HepG2 (cell line): ENCODE measurements around the gene MAP2K6. TPM values are rescaled to one million over a fixed set of nuclear protein-coding genes. Genes with fewer than 3 reads are reported as not detected.

Source experiments
- AHR ChIP-seq: IDR thresholded peaks from 2 replicates; pipeline ENCODE4 v1.6.1; 2018; ENCODE audit warnings: missing genetic modification reagents, missing compliant biosample characterization
- CHD4 ChIP-seq: fragments of 200-600 bp; sonication (generic); IDR thresholded peaks from 2 replicates; pipeline ENCODE4 v1.7.0; 2017; ENCODE audit warnings: mild to moderate bottlenecking, low read length, borderline replicate concordance
- GATAD1 ChIP-seq: IDR thresholded peaks from 2 replicates; pipeline ENCODE4 v1.6.1; 2016; ENCODE audit warnings: missing genetic modification reagents, missing compliant biosample characterization
- GTF2F1 ChIP-seq: fragments of 150-350 bp; IDR thresholded peaks from 2 replicates; pipeline ENCODE4 v1.6.1; 2014; ENCODE audit warnings: low read length
- HDAC2 ChIP-seq: sonication (generic); formaldehyde crosslinking; IDR thresholded peaks from 2 replicates; pipeline ENCODE4 v1.4.0; 2020; ENCODE audit warnings: missing genetic modification reagents
- MXI1 ChIP-seq: IDR thresholded peaks from 3 replicates; pipeline ENCODE4 v1.6.1; 2012; ENCODE audit warnings: low read depth, low read length, inconsistent platforms, borderline replicate concordance
- ONECUT2 ChIP-seq: sonication (generic); formaldehyde crosslinking; IDR thresholded peaks from 2 replicates; pipeline ENCODE4 v1.4.0; 2020; ENCODE audit warnings: missing genetic modification reagents
- RBM22 ChIP-seq: fragments of 200-400 bp; formaldehyde crosslinking; optimal IDR thresholded peaks from 2 replicates; pipeline ENCODE3; 2017; ENCODE audit warnings: mild to moderate bottlenecking, low read length, moderate library complexity
- TCF12 ChIP-seq, 2 experiments: fragments of 450-650 bp in 1 of 2; sonication (generic) in 1 of 2; formaldehyde crosslinking in 1 of 2; IDR thresholded peaks; 2 replicates each; pipeline versions ENCODE4 v1.6.1 to v1.8.0; 2017 to 2022; ENCODE audit warnings: antibody characterized with exemption in 1 of 2, mild to moderate bottlenecking in 1 of 2, missing genetic modification reagents in 1 of 2, moderate library complexity in 1 of 2
- TP53 ChIP-seq: sonication (generic); formaldehyde crosslinking; conservative IDR thresholded peaks from 2 replicates; pipeline ENCODE4 v1.4.0; 2020; ENCODE audit warnings: missing genetic modification reagents
- ZNF274 ChIP-seq: sonication (generic); formaldehyde crosslinking; IDR thresholded peaks from 2 replicates; pipeline ENCODE4 v1.5.1; 2020; ENCODE audit warnings: mild to moderate bottlenecking, missing genetic modification reagents
- ZNF326 ChIP-seq: sonication (generic); formaldehyde crosslinking; IDR thresholded peaks from 2 replicates; pipeline ENCODE4 v1.4.0; 2020; ENCODE audit warnings: missing genetic modification reagents, borderline replicate concordance
- ZNF790 ChIP-seq: sonication (generic); formaldehyde crosslinking; IDR thresholded peaks from 2 replicates; pipeline ENCODE4 v1.8.0; 2022; ENCODE audit warnings: missing genetic modification reagents, mild to moderate bottlenecking, borderline replicate concordance
- ZNF816 ChIP-seq: sonication (generic); formaldehyde crosslinking; IDR thresholded peaks from 2 replicates; pipeline ENCODE4 v1.8.0; 2022; ENCODE audit warnings: missing genetic modification reagents, mild to moderate bottlenecking, borderline replicate concordance
- polyA plus RNA-seq, 8 experiments: library from polyadenylated mRNA; depleted of rRNA in 3 of 8; stranded (reverse) in 7 of 8; unstranded in 1 of 8; fragments of >200 nt; fragmentation: Illumina TruSeq in 4 of 8; extraction: Trizol in 4 of 8; gene quantifications; 2 replicates each; pipeline versions ENCODE4 v1.2.1 to v1.2.3, GENCODE V29; 2011 to 2016; ENCODE audit warnings: low read depth in 4 of 8, missing spikeins in 1 of 8, mixed read lengths in 1 of 8; ENCODE audit not compliant: insufficient read depth in 1 of 8
- total RNA-seq, 5 experiments: library from RNA; depleted of rRNA; stranded (reverse); fragments of >200 nt; fragmentation: Illumina TruSeq; extraction: Trizol; gene quantifications; 2 replicates each; pipeline ENCODE4 v1.2.3, GENCODE V29; 2016; ENCODE audit warnings: low read depth in 1 of 5
- TF ChIP-seq, protein P1 (sequence below): sonication (generic); formaldehyde crosslinking; IDR thresholded peaks from 2 replicates; pipeline ENCODE4 v1.8.1; 2023; ENCODE audit warnings: mild to moderate bottlenecking, missing genetic modification reagents
- TF ChIP-seq, protein P2 (sequence below): sonication (generic); formaldehyde crosslinking; IDR thresholded peaks from 2 replicates; pipeline ENCODE4 v1.5.0; 2020; ENCODE audit warnings: mild to moderate bottlenecking, missing genetic modification reagents
- TF ChIP-seq, protein P3 (sequence below): sonication (generic); formaldehyde crosslinking; IDR thresholded peaks from 2 replicates; pipeline ENCODE4 v1.9.0; 2021; ENCODE audit warnings: missing genetic modification reagents, borderline replicate concordance
- TF ChIP-seq, protein P4 (sequence below): sonication (generic); formaldehyde crosslinking; conservative IDR thresholded peaks from 2 replicates; pipeline ENCODE4 v1.8.0; 2022; ENCODE audit warnings: missing genetic modification reagents
- TF ChIP-seq, protein P5 (sequence below): sonication (generic); formaldehyde crosslinking; IDR thresholded peaks from 2 replicates; pipeline ENCODE4 v1.5.0; 2020; ENCODE audit warnings: missing genetic modification reagents, mild to moderate bottlenecking, borderline replicate concordance

Gene MAP2K6
- total and polyA plus RNA-seq, 2 of the 13 experiments (the other 11 are each of a cell fraction or from before 2014, with no cell fraction given), result 5.1 to 33.6 TPM

DNA sequence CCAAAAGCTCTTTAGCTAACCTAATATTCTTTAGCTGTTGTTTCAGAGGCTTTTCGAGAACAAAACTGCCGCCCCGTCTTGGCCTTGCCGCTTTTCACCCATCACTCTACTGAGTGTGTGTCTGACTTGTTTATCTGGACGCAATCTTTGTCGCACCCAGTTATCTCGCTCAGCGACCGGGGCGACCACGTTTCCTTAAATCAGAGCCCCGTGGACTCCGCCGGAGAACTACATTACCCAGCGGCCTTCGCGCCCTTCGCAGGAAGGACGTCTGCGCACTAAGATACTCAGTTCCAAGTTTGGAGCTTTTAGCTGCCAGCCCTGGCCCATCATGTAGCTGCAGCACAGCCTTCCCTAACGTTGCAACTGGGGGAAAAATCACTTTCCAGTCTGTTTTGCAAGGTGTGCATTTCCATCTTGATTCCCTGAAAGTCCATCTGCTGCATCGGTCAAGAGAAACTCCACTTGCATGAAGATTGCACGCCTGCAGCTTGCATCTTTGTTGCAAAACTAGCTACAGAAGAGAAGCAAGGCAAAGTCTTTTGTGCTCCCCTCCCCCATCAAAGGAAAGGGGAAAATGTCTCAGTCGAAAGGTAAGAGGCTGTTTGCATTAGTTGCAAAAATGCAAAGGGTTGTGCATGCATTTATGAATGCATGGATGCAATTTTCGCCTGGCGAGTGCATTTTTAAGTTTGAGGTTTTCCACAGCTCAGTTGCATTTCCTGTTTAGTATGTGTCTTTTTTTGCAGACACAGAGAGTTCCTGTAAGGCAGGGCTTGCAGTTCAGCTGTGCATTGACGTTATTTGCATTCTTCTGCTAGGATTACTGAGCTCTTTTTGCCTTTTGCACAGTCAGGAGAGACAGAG, at the start of gene MAP2K6 (continued):
- TF ChIP-seq ZNF326 (CRISPR knock-in tag) (no peak), ZNF274 (CRISPR knock-in tag) (no peak), CHD4 (no peak), ZNF790 (CRISPR knock-in tag) (no peak), MXI1 (peak; percentile 38; the same call in 1 of the 3 replicates), HDAC2 (CRISPR knock-in tag) (peak; percentile 42; the same call in 1 of the 2 replicates), ZNF816 (CRISPR knock-in tag) (no peak), TP53 (CRISPR knock-in tag) (no peak), GATAD1 (CRISPR knock-in tag) (peak; percentile 39; the same call in 1 of the 2 replicates), RBM22 (no peak), AHR (CRISPR knock-in tag) (no peak), ONECUT2 (CRISPR knock-in tag) (no peak), TCF12 (IDR thresholded peaks at IDR 0.05) (no peak), TCF12 (CRISPR knock-in tag; IDR thresholded peaks at IDR 0.05) (no peak), GTF2F1 (no peak)
- TF ChIP-seq, protein P1, sequence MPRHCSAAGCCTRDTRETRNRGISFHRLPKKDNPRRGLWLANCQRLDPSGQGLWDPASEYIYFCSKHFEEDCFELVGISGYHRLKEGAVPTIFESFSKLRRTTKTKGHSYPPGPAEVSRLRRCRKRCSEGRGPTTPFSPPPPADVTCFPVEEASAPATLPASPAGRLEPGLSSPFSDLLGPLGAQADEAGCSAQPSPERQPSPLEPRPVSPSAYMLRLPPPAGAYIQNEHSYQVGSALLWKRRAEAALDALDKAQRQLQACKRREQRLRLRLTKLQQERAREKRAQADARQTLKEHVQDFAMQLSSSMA, result no peak; the same call in 1 of the 2 replicates
- TF ChIP-seq, protein P2, sequence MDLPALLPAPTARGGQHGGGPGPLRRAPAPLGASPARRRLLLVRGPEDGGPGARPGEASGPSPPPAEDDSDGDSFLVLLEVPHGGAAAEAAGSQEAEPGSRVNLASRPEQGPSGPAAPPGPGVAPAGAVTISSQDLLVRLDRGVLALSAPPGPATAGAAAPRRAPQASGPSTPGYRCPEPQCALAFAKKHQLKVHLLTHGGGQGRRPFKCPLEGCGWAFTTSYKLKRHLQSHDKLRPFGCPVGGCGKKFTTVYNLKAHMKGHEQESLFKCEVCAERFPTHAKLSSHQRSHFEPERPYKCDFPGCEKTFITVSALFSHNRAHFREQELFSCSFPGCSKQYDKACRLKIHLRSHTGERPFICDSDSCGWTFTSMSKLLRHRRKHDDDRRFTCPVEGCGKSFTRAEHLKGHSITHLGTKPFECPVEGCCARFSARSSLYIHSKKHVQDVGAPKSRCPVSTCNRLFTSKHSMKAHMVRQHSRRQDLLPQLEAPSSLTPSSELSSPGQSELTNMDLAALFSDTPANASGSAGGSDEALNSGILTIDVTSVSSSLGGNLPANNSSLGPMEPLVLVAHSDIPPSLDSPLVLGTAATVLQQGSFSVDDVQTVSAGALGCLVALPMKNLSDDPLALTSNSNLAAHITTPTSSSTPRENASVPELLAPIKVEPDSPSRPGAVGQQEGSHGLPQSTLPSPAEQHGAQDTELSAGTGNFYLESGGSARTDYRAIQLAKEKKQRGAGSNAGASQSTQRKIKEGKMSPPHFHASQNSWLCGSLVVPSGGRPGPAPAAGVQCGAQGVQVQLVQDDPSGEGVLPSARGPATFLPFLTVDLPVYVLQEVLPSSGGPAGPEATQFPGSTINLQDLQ, result no peak
- TF ChIP-seq, protein P3, sequence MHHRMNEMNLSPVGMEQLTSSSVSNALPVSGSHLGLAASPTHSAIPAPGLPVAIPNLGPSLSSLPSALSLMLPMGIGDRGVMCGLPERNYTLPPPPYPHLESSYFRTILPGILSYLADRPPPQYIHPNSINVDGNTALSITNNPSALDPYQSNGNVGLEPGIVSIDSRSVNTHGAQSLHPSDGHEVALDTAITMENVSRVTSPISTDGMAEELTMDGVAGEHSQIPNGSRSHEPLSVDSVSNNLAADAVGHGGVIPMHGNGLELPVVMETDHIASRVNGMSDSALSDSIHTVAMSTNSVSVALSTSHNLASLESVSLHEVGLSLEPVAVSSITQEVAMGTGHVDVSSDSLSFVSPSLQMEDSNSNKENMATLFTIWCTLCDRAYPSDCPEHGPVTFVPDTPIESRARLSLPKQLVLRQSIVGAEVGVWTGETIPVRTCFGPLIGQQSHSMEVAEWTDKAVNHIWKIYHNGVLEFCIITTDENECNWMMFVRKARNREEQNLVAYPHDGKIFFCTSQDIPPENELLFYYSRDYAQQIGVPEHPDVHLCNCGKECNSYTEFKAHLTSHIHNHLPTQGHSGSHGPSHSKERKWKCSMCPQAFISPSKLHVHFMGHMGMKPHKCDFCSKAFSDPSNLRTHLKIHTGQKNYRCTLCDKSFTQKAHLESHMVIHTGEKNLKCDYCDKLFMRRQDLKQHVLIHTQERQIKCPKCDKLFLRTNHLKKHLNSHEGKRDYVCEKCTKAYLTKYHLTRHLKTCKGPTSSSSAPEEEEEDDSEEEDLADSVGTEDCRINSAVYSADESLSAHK (CRISPR knock-in tag), result 0 out of 2 replicates have a peak, but pooled peaks have one; percentile 32
- TF ChIP-seq, protein P4, sequence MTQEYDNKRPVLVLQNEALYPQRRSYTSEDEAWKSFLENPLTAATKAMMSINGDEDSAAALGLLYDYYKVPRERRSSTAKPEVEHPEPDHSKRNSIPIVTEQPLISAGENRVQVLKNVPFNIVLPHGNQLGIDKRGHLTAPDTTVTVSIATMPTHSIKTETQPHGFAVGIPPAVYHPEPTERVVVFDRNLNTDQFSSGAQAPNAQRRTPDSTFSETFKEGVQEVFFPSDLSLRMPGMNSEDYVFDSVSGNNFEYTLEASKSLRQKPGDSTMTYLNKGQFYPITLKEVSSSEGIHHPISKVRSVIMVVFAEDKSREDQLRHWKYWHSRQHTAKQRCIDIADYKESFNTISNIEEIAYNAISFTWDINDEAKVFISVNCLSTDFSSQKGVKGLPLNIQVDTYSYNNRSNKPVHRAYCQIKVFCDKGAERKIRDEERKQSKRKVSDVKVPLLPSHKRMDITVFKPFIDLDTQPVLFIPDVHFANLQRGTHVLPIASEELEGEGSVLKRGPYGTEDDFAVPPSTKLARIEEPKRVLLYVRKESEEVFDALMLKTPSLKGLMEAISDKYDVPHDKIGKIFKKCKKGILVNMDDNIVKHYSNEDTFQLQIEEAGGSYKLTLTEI (CRISPR knock-in tag), result no peak
- TF ChIP-seq, protein P5, sequence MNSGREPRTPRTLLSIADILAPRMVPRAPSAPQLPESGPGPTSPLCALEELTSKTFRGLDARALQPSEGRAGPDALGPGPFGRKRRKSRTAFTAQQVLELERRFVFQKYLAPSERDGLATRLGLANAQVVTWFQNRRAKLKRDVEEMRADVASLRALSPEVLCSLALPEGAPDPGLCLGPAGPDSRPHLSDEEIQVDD, result no peak
